CD4-positive, alpha-beta T cell treated with Interleukin-21 for 1 hour (primary cell): ENCODE data around the gene KIAA0513.
"Not testable (repeated sequence)": the region's sequence is repeated elsewhere in the genome, so short reads cannot be mapped to it uniquely, and the experiment has no call there.

Experiments
- DNase-seq: peaks from one replicate; pipeline ENCODE4 v3.0.0-alpha.2; 2020

The KIAA0513 gene

DNA sequence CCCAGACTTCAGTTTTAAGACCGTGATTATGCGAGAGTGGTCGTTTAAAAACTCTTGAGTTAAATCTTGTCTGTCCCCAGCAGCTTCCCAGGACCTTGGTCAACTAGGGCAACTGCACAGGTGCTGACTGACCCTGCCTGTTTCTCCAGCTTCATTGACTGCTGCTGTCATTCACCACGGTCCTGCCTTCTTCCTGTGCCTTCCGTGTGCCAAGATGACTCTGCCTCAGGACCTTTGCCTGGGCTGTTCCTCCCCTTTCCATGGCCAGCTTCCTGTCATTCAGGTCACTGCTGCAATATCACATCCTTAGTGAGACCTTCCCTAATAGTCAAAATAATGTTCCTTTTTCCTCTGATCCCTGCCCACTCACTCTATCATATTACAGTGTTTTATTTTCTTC, 3.9 kb downstream of the KIAA0513 start:
- DNase-seq, result no peak

DNA sequence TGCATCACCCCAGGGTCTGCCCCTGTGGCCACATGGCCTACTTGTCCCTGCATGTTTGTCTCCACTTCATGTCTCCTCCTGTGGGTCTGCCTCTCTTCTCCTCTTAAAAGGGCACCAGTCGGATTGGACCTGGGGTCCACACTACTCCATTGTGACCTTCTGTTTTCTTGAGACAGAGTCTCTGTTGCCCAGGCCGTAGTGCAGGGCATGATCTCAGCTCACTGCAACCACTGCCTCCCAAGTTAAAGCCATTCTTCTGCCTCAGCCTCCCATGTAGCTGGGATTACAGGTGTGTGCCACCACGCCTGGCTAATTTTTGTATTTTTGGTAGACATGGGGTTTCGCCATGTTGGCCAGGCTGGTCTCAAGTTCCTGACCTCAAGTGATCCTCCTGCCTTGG, 4.6 kb downstream of the KIAA0513 start:
- DNase-seq, result not testable (repeated sequence)

DNA sequence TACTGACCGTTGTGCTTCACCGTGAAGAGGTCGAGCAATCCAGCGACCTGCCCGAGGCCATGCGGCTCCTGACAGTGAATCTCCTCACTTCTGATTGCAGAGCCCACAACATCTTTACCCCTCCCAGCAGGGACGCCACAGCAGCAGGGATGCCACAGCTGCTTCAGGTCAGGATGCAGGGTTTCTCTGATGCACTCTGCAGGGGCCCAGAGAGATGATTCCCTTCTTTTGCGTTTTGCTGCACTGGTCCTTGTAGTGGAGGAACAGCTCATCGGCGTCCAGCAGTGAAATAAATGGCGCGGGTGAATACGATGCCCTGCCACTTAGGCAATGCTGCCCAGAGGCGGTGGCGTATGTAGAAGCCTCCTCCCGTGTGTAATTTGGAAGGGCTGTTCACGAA, 5.6 kb downstream of the KIAA0513 start:
- DNase-seq, result no peak

DNA sequence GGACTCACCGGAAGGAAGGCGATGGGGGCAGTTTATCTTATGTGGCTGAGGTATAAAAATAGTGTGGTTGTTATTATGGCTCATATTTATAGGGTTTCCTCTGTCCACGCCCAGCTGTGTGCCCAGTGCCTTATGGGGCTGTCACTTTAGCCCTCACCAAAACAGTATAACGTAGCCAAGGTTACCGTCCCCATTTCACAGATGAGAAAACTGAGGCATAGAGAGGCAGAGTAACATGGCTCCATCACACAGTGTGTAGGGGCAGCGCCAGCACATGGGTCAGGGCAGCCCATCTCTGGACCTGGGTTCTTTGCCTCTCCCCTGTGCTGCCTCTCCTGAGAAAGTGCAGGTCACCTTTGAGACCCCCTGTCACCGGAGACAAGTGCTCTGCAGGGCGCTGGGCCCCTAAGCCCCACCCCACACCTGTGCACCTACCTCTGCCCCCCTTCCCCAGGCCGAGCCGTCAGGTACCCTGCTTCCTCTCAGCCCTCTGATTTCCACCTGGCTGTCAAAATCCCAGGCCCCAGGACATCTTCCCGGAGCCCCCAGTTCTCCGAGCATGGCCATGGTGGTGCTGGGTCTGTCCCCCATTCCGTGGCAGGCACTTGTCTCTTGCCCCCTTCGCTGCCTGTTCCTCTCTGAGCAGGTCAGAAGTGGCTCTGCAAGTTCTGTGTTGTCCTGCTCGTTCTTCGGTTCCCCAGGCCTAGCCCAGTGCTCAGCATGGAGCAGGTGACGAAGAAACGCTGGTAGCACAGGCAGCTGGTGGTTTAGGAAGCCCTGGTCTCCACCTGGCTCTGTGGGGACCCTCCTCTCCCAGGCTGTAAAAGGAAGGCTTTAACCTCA, 7.2 kb downstream of the KIAA0513 start:
- DNase-seq, result no peak

DNA sequence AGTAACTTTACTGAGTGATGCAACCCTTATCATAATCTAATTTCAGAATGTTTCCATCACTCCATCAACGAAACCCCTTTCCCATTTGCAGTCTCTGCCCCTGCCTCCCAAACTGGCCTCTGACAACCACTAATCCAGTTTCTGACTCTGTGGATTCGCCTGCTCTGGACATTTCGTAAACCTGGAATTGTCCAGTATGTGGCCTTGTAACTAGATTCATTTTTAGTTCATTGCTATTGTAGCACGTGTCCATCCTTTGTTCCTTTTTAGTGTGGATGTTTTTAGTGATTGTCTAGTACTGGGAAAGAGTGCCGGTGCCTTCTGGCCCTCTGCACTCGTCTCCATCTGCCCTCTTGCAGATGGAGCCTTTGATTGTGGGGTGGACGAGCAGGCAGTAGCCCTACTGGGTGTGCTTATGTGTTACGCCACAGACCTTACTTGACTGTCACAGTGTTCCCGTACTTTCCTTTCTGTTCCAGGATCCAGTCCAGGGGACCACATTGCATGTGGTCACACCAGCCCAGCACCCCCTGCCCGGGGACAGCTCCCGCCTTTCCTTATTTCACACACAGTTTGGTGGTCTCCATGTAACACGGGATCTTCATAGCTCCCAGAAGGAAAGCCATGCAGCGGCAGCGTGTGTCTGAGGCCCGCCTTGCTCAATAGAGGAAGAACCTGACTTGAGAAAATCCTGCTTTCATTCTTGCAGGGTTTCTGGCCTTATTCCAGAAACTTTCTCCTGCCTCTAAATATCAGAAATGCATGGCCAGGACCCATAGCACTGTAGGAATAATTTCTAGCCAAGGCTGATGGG, 8.8 kb downstream of the KIAA0513 start:
- no peak for DNase-seq

DNA sequence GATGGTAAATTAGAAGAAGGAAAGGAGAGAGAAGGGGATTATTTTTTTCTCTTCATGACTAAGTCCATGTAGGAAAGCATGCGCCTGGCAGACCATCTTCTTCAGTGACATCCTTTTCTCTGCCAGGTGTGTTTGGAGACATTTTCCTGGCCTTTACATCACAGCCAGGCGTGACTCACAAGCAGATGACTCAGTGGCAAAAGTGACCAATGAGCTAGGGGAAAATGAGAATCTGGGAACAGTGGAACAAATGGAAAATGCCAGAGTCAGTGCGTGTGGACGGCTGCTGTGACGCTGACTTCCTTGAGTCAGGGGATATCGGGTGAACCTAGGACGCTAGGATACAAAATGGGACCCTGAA, 9.4 kb downstream of the KIAA0513 start:
- DNase-seq, result no peak

DNA sequence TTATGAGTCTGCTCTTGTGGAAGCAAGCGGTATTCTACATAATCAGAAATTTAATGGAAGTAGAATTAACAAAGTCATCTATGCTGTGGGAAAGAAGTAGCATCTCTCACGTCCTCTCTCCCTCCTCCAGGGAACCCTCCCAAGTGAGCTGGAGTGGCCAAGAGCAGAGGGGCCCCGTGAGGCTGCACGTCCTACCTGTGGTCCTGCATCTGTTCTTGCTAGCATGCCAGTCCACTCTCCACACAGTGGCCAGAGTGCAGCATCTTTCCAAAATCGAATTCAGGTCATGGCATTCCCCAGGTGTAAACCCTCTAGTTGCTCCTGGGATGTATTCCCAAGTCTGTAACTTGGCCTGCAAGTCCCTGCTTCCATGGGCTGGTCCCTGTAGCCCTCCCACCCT, 10.1 kb downstream of the KIAA0513 start:
- DNase-seq, result no peak

DNA sequence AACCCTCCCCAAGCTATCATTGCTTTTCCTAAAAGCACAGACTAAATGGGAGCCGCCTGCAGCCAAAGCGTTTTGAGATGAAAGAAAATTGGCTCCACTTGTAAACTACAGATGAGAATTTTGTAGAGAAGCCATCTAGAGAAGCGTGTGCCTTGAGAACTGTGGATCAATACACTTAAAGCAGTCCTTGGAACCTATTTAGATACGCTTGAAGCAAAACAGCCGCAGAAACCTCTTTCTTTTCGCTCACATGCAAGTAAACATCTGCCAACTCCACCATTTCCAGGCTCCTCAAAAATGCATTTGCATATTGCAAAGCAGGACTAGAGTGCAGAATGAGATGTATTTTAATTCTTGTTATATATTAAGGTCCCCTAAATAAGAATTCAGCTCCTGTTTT, 13.1 kb downstream of the KIAA0513 start:
- no peak for DNase-seq

DNA sequence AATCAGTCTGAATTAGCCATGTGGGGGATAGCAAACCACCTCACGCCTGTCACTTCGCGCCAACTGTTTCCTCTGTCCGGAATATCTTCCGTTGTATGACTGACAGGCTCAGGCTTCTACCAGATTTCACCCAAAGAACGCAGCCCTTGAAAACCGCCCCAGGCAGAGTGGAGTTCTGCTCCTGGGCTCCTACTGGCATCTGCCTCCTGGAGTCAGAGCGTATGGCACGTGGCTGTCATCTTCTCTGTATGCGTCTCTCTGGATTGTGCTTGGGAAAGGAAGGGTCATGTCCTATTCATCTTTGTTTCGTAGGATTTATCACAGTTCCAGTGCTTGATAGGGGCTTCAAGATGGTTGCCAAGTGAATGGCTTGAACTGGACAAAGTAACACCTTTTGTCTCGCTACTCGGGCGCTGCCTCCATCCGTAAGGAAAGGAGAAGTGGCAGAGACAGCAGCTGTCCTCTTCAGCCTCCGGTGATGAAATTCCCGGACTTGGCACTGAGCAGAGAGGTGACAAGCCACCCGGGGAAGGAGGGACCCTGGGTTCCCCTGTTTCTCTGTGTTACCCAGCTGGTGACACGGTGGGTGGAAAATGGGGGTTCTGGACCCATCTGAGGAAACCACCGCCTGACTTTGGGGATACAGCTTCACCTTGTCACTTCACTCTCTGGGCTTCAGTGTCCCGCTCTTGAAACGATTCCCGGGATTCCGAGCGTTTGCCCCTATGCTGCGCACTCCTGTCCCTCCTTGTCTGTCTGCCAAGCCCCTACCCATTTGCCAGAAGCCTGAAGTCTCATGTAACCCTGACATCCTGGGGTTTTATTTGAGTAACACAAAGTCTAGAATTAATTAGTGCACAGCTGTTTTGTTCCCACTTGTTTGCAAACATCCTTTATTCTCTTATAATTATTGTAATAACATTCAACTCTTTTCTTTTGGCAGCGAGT, 13.9 kb downstream of the KIAA0513 start:
- DNase-seq, result no peak

DNA sequence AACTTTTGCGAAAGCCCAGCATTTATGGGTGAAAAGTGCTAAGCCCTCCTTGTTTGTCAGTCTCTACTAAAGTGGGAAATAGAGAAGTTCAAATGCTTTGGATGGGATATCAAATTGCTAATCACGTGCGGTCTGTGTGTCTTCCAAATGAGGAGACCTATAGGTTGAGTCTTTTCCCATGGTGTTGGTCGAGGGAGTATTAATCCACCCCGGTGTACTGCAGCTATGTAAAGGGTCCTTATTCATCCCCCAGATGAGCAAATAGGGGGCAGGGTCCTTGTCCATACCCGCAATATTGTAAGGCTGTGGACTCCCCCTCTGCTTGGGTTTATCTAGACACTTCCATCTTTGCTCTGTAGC, 14.6 kb downstream of the KIAA0513 start:
- DNase-seq, result no peak

DNA sequence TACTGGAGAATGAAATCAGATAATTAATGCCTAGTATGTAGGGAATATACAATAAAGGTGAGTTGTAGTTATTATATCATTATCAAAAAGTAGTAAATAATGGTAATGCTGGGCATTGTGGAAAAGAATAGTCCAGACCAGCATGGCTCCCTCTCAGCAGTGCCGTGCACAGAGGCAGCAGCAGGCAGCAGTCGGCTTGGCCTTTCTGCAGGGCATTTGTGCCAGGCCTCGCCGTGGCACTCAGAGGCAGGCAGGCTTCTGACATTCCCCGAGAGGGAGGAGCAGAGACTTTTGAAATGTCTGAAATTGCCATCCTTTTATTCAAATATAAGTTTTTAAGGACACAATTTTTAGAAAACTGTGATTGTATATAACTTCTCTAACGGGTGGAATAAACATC, 15.0 kb downstream of the KIAA0513 start:
- DNase-seq, result no peak

DNA sequence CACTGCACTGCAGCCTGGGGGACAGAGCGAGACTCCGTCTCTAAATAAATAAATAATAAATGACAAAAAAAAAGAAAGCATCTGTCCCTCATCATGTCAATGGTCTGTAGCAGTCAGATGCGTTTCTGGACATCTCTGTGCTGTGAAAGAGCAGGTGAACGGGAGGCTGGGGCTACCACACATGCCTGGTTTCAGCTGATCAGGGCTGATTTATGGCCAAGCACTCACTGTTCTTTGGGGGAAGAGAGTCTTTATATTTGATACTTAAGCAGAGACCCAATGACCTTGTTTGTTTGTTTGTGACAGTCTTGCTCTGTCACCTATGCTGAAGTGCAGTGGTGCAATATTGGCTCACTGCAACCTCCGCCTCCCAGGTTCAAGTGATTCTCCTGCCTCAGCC, 17.5 kb downstream of the KIAA0513 start:
- no peak for DNase-seq

DNA sequence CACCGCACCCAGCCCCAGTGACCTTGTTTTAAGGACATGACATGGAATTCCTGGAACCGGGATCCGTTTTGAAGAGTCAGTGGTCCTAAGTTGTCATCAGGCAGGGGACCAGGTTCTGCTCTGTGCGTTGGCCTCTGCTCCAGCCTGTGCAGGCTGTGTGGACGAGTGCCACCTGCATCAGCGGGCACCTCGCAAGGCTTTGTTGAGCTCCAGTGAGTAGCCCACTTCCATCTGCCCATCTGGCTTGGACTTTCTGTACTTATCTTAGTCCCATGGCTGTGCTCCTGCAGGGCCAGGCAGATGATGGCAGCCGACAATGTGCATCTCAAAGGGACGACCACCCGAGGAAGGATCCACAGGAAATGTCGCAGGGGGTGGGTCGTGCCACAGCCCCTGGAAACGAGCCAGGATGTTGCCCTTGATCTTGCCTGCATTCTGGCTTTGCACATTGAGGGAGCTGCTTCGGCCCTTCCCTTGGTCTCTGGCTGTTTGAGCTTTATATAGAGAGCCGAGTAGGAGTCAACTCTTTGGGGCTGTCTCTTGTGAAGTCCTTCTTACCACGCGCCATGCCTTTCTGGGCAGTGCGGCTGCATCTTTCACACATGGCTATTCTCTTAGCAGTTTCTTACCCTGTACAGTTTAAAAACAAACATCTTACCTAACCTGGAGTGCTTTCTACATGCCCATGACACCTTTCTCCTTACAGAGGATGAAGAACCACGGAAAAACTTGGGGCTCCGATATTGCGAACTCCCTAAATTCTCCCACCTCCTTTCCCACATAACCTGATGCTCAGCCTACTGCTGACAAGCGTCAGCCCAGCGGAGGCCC, 18.3 kb downstream of the KIAA0513 start:
- DNase-seq, result no peak

DNA sequence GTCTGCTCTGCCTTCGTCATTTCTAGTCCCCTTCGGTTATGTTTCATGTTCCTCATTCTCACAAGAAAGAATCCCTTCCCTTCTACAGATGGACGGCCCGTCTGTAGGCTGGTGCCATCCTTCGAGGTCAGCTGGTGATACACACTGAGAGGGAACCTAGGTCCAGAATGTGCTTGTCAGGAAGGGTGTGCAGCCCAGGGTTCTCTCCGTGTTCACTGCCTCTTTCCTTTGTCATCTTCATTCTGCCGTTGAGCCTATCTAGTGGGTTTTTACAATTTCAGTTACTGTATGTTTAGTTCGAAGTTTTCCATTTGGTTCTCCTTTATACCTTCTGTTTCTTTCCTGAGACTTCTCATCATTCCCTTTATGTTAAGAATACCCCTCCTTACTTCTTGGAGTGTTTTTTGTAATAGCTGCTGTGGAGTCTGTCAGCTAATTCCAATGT, 18.9 kb downstream of the KIAA0513 start:
- DNase-seq, result no peak

DNA sequence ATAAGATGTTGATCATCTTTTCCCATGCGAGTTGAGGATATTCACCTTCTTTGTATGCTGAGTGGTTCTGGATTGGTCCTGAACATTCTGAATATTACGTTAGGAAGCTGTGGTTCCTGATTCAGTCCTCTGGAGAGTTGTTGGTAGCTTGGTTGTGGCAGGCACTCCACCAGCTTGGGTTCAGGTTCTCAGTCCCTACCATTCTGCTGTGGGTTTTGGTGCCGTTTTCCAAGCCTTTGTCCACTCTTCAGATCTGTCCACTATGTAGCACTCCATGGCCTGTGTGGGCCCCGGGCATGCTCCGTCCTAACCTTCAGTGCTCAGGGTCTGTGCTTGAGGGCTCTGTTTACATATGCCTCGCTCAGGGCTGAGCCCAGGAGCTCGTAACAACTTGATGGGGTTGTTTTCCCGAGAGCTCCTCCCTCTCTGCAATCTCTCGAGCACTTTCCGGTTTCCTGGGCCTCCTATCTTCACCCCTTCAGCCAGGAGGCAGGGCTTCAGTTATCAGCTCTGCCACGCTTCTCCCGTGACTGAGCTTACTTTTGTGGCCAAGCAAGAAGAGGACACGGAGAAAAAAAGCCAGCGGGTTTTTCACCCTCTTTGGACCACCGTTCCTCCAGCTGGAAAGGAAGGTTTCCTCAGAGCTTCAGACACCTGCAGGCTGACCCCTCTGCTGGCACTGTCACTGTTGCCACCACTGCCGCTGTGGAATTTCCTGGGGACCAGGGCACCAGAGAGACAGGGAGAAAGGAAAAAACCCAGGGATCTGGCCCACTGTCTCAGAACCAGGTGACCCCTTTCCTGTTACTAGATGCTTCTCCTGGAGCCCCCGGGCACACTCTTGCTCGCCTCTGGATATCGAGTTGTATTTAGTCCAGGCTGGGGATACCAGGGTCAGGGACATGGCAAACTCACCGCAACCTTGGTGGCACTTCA, 19.6 kb downstream of the KIAA0513 start:
- no peak for DNase-seq

DNA sequence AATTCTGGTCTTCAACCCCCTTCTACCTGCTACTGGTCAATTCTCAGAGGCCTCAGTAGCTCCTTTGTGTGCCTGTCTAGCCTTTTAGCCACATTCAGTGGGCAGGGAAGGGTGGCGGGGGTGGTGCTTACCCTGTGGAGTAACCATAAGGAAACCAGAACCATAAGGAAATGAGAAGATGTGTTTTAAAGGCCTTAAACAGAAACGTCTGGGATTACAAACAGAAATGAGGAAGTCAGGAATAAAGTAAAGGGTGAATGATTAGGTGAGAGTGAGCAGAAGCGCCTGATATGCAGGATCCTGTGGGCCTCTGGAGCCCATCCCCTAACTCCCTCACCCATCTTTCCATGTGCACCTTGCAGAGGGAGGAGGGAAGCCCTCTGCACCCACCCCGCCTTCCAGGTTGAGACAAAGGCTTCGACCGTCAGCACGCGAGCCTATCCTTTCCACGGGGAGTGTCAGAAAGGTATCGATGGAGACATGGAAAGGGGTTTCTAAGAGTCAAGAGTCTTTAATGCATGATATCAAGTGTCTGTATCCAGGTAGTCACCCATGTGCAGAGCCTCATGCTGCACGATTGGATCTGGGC, 20.4 kb downstream of the KIAA0513 start:
- no peak for DNase-seq

DNA sequence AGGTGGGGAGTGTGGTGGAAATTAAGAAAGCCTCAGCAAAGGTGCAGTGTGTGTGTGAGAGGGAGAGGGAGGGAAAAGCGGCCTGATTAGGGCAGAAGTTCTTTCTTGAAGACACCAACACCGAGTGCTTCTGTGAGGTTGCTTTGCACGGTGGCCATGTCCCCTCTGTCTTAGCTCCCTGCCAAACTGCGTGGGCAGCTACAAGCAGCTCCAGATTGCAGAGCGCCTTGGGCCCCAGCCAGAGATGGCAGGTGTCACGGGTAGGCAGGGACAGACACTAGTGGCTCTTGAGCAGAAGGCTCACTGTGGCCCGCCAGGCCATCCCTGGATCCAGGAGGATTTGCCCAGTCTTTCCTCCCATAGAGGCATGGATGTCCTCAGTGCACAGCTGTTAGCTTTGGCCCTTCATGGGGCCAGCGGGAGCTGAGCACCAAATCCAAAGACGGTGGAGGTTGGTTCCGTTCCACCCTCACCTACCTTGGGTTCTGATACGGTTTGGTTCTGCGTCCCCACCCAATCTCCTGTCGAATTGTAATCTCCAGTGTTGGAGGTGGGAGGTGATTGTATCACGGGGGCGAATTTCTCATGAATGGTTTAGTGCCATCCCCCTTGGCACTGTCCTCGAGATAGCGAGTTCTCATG, 21.4 kb downstream of the KIAA0513 start:
- DNase-seq, result no peak

DNA sequence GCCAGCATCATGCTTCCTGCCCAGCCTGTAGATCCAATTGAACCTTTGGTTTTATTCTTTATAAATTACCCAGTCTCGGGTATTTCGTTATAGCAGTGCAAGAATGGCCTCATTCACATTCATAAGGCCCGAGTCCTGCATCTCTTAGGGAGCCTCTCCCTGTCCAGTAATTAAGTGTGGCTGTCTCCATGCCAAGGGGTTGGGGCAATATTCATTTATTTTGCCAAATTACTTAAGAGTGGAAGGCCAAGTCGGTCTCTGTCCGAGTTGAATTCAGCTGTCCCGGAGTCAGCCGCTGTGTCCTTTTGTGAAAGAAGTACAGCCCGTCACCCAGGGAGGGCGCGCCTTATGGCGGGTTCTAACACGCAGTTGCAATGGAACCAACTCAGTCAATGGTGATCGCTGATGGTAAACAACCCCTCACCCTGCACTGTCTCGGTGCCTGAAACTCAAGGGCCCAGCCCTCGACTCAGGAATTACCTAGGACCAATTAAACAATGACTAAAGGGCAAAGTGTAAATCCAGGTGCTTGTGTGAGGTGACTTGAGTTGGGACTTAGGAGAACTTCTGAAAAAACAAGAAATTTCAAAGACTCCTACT, 22.2 kb downstream of the KIAA0513 start:
- no peak for DNase-seq

DNA sequence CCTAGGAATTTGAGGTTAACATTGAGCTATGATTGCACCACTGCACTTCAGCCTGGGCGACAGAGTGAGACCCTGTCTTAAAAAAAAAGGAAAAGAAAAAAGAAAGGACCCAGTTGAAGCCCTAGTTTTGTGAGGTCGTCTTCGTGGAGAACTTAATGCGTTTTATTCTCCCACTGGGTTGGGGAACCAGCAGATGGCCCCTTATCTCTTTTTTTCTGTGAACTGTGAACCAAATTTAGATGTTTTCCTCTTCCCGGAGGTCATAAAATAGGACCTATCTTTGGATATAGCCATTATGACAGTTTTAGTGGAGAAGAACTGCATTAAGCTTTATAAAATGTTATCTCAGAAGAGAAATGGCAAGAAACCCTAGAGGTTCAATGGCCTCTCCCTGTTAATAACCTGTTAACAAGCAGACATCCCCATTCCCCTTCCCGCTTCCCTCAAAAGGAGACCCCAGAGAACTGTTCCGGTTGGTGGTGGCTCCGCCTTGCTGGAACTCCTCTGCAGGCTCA, 23.5 kb downstream of the KIAA0513 start:
- DNase-seq, result no peak

DNA sequence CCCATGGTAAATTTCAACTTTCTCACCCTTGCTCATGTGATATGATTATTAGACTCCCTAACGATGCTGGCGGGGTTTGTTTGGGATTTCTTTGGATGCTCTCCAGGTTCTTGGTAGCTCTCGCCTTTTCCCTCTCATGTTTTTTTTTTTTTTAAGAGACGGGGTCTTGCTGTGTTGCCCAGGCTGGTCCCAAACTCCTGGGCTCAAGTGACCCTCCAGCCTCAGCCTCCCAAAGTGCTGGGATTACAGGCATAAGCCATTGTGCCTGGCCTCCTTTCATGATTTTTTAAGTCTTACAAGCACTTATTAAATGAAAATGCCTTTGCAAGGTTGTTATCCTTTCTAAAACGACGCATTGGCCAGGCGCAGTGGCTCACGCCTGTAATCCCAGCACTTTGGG, 24.1 kb downstream of the KIAA0513 start:
- DNase-seq, result no peak
